ENCODE results near the gene SLC22A23.

The SLC22A23 gene

GRCh38 chr6:3288711-3289663, 167.9 kb downstream of the SLC22A23 start:
- TF ChIP-seq CTBP1 (IDR thresholded peaks at IDR 0.05; ENCODE audit: borderline replicate concordance) (no peak), ELF4 (IDR thresholded peaks at IDR 0.05) (no peak), SP1 (IDR thresholded peaks at IDR 0.05) (no peak), LEF1 (IDR thresholded peaks at IDR 0.05; ENCODE audit: borderline replicate concordance) (no peak), NFRKB (IDR thresholded peaks at IDR 0.05) (no peak), BHLHE40 (IDR thresholded peaks at IDR 0.05; ENCODE audit: borderline replicate concordance) (no peak), HDGF (IDR thresholded peaks at IDR 0.05; ENCODE audit: borderline replicate concordance) (no peak), SUZ12 (IDR thresholded peaks at IDR 0.05) (no peak), ZNF384 (IDR thresholded peaks at IDR 0.05) (no peak), FOXA1 (IDR thresholded peaks at IDR 0.05) (no peak), FOXM1 (IDR thresholded peaks at IDR 0.05; ENCODE audit: borderline replicate concordance) (no peak), FOXK2 (IDR thresholded peaks at IDR 0.05) (no peak), PKNOX1 (IDR thresholded peaks at IDR 0.05) (no peak), ARNT (IDR thresholded peaks at IDR 0.05) (no peak), TARDBP (IDR thresholded peaks at IDR 0.05) (no peak), L3MBTL2 (conservative IDR thresholded peaks at IDR 0.05) (no peak)
- ChIA-PET CTCF (no interaction called here), POLR2A (interaction anchor here (1.2 kb wide), 1 partner anchor 32 kb away, joined by 3 read pairs; no protein-coding TSS in a partner anchor)
- DNase-seq (ENCODE audit: extremely low spot score): no peak

GRCh38 chr6:3287976-3288707, 168.7 kb downstream of the SLC22A23 start:
- no peak for TF ChIP-seq FOXK2 (IDR thresholded peaks at IDR 0.05)
- no peak for TF ChIP-seq ARNT (IDR thresholded peaks at IDR 0.05)
- TF ChIP-seq PKNOX1 (IDR thresholded peaks at IDR 0.05): no peak
- no peak for TF ChIP-seq BHLHE40 (IDR thresholded peaks at IDR 0.05; ENCODE audit: borderline replicate concordance)
- DNase-seq (ENCODE audit: extremely low spot score): no peak
- CTCF ChIA-PET: interaction anchor here (0.6 kb wide), 1 partner anchor 49 kb away, joined by 3 read pairs; no protein-coding TSS in a partner anchor
- POLR2A ChIA-PET: interaction anchor here (1.2 kb wide), 1 partner anchor 33 kb away, joined by 3 read pairs; no protein-coding TSS in a partner anchor

GRCh38 chr6:3287308-3287707, 169.5 kb downstream of the SLC22A23 start:
- ChIA-PET POLR2A (no interaction called here), CTCF (interaction anchor here (0.6 kb wide), 2 partner anchors 48 to 157 kb away, joined by 3 read pairs; no protein-coding TSS in a partner anchor)
- TF ChIP-seq PKNOX1 (IDR thresholded peaks at IDR 0.05) (no peak), TARDBP (IDR thresholded peaks at IDR 0.05) (no peak), BHLHE40 (IDR thresholded peaks at IDR 0.05; ENCODE audit: borderline replicate concordance) (no peak), NFRKB (IDR thresholded peaks at IDR 0.05) (no peak), HDGF (IDR thresholded peaks at IDR 0.05; ENCODE audit: borderline replicate concordance) (no peak), LEF1 (IDR thresholded peaks at IDR 0.05; ENCODE audit: borderline replicate concordance) (no peak), SP1 (IDR thresholded peaks at IDR 0.05) (no peak), FOXM1 (IDR thresholded peaks at IDR 0.05; ENCODE audit: borderline replicate concordance) (no peak), L3MBTL2 (conservative IDR thresholded peaks at IDR 0.05) (no peak), ZNF384 (IDR thresholded peaks at IDR 0.05) (no peak)
- no peak for DNase-seq (ENCODE audit: extremely low spot score)

- CTCF ChIA-PET: interaction anchor here (0.6 kb wide), 1 partner anchor 157 kb away, joined by 3 read pairs; no protein-coding TSS in a partner anchor
- TF ChIP-seq ELF4 (IDR thresholded peaks at IDR 0.05) (no peak), FOXK2 (IDR thresholded peaks at IDR 0.05) (no peak), CTBP1 (IDR thresholded peaks at IDR 0.05; ENCODE audit: borderline replicate concordance) (no peak), L3MBTL2 (conservative IDR thresholded peaks at IDR 0.05) (no peak), BHLHE40 (IDR thresholded peaks at IDR 0.05; ENCODE audit: borderline replicate concordance) (no peak), PKNOX1 (IDR thresholded peaks at IDR 0.05) (no peak), HDGF (IDR thresholded peaks at IDR 0.05; ENCODE audit: borderline replicate concordance) (no peak), ZNF384 (IDR thresholded peaks at IDR 0.05) (no peak), TARDBP (IDR thresholded peaks at IDR 0.05) (no peak), ARNT (IDR thresholded peaks at IDR 0.05) (no peak)
- no peak for DNase-seq (ENCODE audit: extremely low spot score)
- POLR2A ChIA-PET: no interaction called here
These were observed 170.1 kb downstream of the SLC22A23 start for GRCh38 chr6:3286641-3287171.

GRCh38 chr6:3285732-3286131, 171.1 kb downstream of the SLC22A23 start:
- ChIA-PET CTCF (no interaction called here), POLR2A (no interaction called here)
- no peak for TF ChIP-seq SUZ12 (IDR thresholded peaks at IDR 0.05)
- no peak for TF ChIP-seq FOXK2 (IDR thresholded peaks at IDR 0.05)
- TF ChIP-seq TARDBP (IDR thresholded peaks at IDR 0.05): no peak
- TF ChIP-seq ELF4 (IDR thresholded peaks at IDR 0.05): no peak
- DNase-seq (ENCODE audit: extremely low spot score): no peak

Data from HEK293T (cell line).